Activated CD4-positive, alpha-beta T cell treated with anti-CD3 and anti-CD28 coated beads for 4 hours (primary cell): ENCODE data around the gene PEA15.

Source experiments
- DNase-seq, 2 donors: peaks; one replicate each; pipeline ENCODE4 v3.0.0-alpha.2; 2020

The PEA15 gene

GRCh38 chr1:160205242-160206035 is at the start of gene PEA15:
TSS of gene PEA15 (plus strand) at chr1:160205384. CDS start at chr1:160211545, 6,161 bp downstream.
- peak; percentile 70 to 72 for DNase-seq

- DNase-seq = no peak
Observed at GRCh38 chr1:160156361-160156760, 48.8 kb upstream of the PEA15 start.

DNA sequence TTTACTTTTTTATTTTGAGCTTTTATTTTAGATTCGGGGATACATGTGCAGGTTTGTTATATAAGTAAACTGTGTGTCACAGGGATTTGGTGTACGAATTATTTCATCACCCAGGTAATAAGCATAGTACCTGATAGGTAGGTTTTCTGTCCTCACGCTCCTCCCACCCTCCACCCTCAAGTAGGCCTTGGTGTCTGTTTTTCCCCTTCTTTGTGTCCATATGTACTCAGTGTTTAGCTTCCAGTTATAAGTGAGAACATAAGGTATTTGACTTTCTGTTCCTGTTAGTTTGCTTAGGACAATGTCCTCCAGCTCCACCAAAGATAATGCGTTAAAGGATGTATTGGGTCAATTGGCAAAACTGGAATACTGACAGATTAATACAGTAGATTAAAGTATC is 48.0 kb upstream of the PEA15 start:
- DNase-seq = no peak

DNA sequence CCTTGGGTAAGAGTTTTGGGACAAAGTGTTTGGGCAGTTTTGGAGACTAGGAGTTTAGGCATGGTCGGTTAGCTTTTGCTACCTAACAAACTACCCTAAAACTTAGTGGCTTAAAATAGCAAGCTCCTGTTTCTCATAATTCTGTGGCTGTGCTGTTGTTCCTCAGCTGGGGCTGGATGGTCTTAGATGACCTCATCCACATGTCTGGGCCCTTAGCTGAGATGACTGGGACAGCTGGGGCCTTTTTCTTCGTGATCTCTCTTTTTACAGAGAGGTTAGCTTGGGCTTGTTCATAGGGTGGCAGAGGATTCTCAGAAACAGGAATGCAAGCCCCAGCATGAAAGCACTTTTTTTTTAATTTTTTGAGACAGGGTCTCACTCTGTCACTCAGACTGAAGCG is 47.2 kb upstream of the PEA15 start:
- DNase-seq = no peak

DNA sequence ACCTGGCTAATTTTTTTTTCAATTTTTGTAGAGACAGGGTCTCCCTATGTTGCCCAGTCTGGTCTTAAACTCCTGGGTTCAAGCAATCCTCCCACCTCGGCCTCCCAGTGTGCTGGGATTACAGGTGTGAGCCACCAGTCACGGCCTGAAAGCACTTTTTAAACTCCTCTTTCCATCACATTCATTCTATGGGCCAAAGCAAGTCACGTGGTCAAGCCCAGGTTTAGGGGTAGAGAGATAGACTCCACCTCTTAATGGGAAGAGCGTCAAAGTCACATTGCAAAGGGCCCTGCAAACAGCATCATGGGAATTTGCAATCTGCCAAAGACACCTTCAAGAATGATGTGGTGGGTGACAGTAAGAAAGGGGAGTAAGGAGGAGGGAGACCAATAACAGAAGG is 46.6 kb upstream of the PEA15 start:
- no peak for DNase-seq

- DNase-seq = no peak
Observed at GRCh38 chr1:160159846-160160245, 45.3 kb upstream of the PEA15 start.

GRCh38 chr1:160161965-160162705 is 43.0 kb upstream of the PEA15 start:
- DNase-seq = no peak

DNA sequence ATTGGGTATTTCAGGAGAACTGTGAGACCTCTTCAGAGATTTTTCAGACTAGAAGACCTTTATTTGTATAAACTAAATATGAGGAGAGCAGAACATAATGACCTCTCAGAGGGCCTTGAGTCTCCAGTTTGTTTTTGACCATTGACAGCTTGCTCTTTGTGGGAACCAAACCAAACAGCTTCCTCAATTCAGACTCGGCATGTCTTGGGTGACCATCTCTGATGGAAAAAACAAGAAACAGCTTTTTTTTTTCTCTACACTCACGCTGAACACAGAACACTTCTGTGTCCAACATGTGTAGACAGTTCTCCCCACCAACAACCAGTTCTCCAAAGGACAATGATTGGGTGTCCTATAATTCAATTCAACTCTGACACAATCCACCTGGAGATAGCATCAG is 42.3 kb upstream of the PEA15 start:
- DNase-seq = no peak

- no peak for DNase-seq
Observed at GRCh38 chr1:160163615-160164014, 41.6 kb upstream of the PEA15 start.

- DNase-seq = no peak
Observed at GRCh38 chr1:160164121-160164520, 41.1 kb upstream of the PEA15 start.

- no peak for DNase-seq
Observed at GRCh38 chr1:160166166-160166868, 38.9 kb upstream of the PEA15 start.

DNA sequence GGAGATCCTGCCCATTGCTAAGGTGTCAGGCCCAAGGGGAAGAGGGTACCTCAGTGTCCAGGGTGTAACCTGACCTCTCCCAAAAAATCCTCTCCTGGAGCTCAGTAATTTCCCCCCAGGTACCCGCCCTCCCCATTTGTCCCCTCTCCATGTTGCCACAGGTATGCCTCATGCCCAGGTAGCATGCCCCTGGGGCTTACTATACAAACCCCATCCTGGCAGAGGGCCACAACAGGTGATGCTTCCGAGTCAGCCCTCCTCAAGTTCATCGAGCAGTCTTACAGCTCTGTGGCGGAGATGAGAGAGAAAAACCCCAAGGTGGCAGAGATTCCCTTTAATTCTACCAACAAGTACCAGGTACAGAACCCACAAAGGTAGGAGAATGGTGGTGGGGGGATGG is 38.1 kb upstream of the PEA15 start:
- DNase-seq = no peak

DNA sequence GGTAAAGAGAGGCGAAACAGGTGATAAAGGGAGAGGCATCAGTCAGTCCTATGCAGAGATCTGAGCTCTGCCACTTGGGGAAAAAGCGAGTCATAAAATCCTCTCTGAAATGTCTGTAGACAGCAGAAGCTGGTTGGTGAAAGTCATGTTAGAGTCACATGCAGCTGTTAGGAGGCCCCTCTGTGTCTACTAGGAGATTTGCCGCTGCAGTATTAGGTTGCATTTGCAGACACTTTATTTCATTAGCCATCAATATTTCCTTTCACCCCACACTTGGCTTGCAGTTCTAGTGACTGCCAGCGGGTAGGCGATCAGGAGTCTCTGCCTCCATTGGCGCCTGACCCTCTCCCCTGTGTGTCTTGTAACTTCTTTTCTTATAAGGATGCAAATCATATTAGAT is 37.6 kb upstream of the PEA15 start:
- no peak for DNase-seq

DNA sequence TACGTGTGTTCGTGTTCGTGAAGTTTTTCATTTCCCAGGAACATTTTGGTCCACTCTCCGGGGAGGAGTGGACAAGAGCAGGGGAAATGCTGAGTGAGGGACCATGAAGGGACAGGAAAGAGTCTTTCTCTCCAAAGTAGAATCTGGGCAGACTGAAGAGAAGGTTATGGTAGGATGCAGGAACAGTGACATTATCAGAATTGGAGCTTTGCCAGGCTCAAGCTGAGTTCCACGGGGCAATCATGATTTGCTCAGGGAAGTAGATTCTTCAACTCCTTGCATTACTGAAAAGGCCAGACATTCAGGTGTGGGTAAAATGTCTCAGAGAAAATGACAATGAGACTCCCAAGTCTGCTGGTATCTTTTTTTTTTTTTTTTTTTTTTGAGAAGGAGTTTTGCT is 37.2 kb upstream of the PEA15 start:
- DNase-seq = no peak

GRCh38 chr1:160168609-160169369 is 36.4 kb upstream of the PEA15 start:
- DNase-seq = no peak

GRCh38 chr1:160169553-160170399 is 35.4 kb upstream of the PEA15 start:
- no peak for DNase-seq

GRCh38 chr1:160171354-160171753 is 33.8 kb upstream of the PEA15 start:
- DNase-seq = no peak

GRCh38 chr1:160171980-160172379 is 33.2 kb upstream of the PEA15 start:
- DNase-seq = no peak

DNA sequence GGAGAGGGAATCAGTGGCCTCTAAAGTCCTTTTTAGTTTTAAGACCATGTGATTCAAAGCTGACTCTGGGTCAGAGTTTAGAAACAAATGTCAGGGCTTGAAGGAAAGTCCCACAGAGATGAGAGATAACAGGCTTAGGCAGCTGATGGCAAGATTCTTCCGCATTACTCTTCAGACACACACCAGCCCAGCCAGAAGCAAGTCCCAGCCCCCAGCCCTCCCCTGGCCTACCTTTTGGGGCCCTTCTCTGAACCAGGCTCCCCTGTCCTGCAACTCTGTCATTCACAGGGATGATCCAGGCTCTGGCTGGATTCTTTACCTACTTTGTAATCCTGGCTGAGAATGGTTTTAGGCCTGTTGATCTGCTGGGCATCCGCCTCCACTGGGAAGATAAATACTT is 28.0 kb upstream of the PEA15 start:
- no peak for DNase-seq

DNA sequence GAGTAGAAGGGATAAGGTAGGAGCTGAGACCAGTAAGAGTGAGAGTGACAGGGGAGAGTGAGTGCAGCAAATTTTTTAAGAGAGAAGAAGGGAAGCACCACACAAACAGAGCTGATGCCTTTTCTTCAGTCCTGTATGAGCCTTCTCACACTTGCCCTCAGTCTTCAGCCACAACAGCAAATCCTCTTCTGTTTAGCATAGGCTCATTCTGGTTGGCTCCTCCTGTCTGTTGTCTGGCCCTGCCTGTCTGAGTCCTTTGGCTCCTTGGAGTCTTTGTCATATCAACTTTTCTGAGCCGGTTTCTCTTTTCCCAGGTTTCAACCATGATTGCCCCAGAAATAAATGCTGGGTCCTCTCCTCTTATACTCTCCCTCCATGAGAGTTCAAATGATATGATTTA is 27.5 kb upstream of the PEA15 start:
- DNase-seq = no peak

GRCh38 chr1:160178731-160179130 is 26.5 kb upstream of the PEA15 start:
- no peak for DNase-seq

GRCh38 chr1:160179336-160179735 is 25.8 kb upstream of the PEA15 start:
- DNase-seq = no peak
